Uterus (tissue), 4 donors: ENCODE results near the gene MAPKAPK3. TPM values are rescaled to one million over a fixed set of nuclear protein-coding genes. Genes with fewer than 3 reads are reported as not detected.

Experiments
- DNase-seq, 2 donors: peaks; one replicate each; pipeline ENCODE4 v3.0.0-alpha.2; 2019 to 2020
- H3K27ac ChIP-seq, 2 donors: fragments of 200-600 bp; sonication (generic); 1 replicate in 1 of 2; 2 replicates in 1 of 2; pipeline ENCODE4 v1.5.1; 2016 to 2018
- H3K27me3 ChIP-seq, 2 donors: fragments of 200-600 bp; sonication (generic); one replicate each; pipeline ENCODE4 v1.5.1; 2018 to 2019; ENCODE audit warnings: control low read depth in 1 of 2
- H3K36me3 ChIP-seq, 2 donors: fragments of 200-600 bp; sonication (generic); one replicate each; pipeline ENCODE4 v1.5.1; 2019; ENCODE audit warnings: control low read depth in 1 of 2
- H3K4me1 ChIP-seq, 2 donors: fragments of 200-600 bp; sonication (generic); one replicate each; pipeline ENCODE4 v1.5.1; 2018 to 2019; ENCODE audit warnings: control low read depth in 1 of 2
- H3K4me3 ChIP-seq, 2 donors: fragments of 200-600 bp; sonication (generic); 1 replicate in 1 of 2; 2 replicates in 1 of 2; pipeline ENCODE4 v1.5.1; 2018 to 2019; ENCODE audit warnings: mild to moderate bottlenecking in 1 of 2
- H3K9me3 ChIP-seq, 2 donors: fragments of 200-600 bp; sonication (generic); one replicate each; pipeline ENCODE4 v1.5.1; 2019; ENCODE audit warnings: control low read depth in 1 of 2
- CTCF ChIP-seq, 4 experiments: fragments of 200-600 bp in 2 of 4; fragments of 450-650 bp in 2 of 4; sonication (generic) in 2 of 4; IDR thresholded peaks; one replicate each; pipeline ENCODE4 v1.5.1; 2016 to 2019; ENCODE audit warnings: antibody characterized with exemption in 4 of 4, mild to moderate bottlenecking in 2 of 4, moderate library complexity in 1 of 4
- POLR2A ChIP-seq, 2 donors: fragments of 450-650 bp; IDR thresholded peaks; one replicate each; pipeline ENCODE4 v1.6.1; 2016; ENCODE audit warnings: antibody characterized with exemption in 2 of 2, mild to moderate bottlenecking in 1 of 2, moderate library complexity in 1 of 2
- intact Hi-C: fragments of 100-400 bp; cut with DNase I; formaldehyde crosslinking; loops from one replicate; pipeline ENCODE4 v1.15.1; 2023; ENCODE audit warnings: low total_unique reads
- total RNA-seq, 4 donors: library from RNA; depleted of rRNA in 3 of 4; stranded (reverse); fragments of >200 nt in 3 of 4; gene quantifications; one replicate each; pipeline versions ENCODE4 v1.1.0 to v1.2.4, GENCODE V29; 2014 to 2023
- donor health status: DM: yes; HTN: yes; CAD: no.

The MAPKAPK3 gene
- total RNA-seq, 4 donors from 2014 or later = 22.0 to 39.1 (median 29.0) TPM

- no peak for DNase-seq
- Histone ChIP-seq H3K27me3 (no peaks in the 10 kb centered on the region), H3K27ac (no peak overlapping the region), H3K4me1 (peaks cover 0 to 1% of the 10 kb centered on the region in 2 donors), H3K36me3 (no peaks in the 10 kb centered on the region), H3K9me3 (no peaks in the 10 kb centered on the region), H3K4me3 (no peak overlapping the region)
- intact Hi-C loops = no loop called here
- TF ChIP-seq CTCF (IDR thresholded peaks at IDR 0.05) (no peak), POLR2A (IDR thresholded peaks at IDR 0.05) (no peak)
Measured at GRCh38 chr3:50575372-50575771, 41.6 kb upstream of the MAPKAPK3 start.

GRCh38 chr3:50577348-50577747, 39.6 kb upstream of the MAPKAPK3 start:
- Histone ChIP-seq H3K4me1 (no peaks in the 10 kb centered on the region), H3K9me3 (no peaks in the 10 kb centered on the region), H3K36me3 (no peaks in the 10 kb centered on the region), H3K4me3 (no peak overlapping the region), H3K27me3 (no peaks in the 10 kb centered on the region), H3K27ac (no peak overlapping the region)
- TF ChIP-seq CTCF (IDR thresholded peaks at IDR 0.05) = no peak
- no peak for TF ChIP-seq POLR2A (IDR thresholded peaks at IDR 0.05)
- intact Hi-C loops = no loop called here
- DNase-seq = no peak

- Histone ChIP-seq H3K27me3 (no peaks in the 10 kb centered on the region), H3K4me1 (no peaks in the 10 kb centered on the region), H3K4me3 (no peak overlapping the region), H3K27ac (no peak overlapping the region), H3K36me3 (no peaks in the 10 kb centered on the region), H3K9me3 (no peaks in the 10 kb centered on the region)
- no peak for TF ChIP-seq POLR2A (IDR thresholded peaks at IDR 0.05)
- TF ChIP-seq CTCF (IDR thresholded peaks at IDR 0.05) = peak in 1 of 4 experiments; percentile 8
- intact Hi-C loops = no loop called here
- DNase-seq = no peak
Measured at GRCh38 chr3:50580683-50581458, 36.1 kb upstream of the MAPKAPK3 start.

GRCh38 chr3:50581459-50581842, 35.5 kb upstream of the MAPKAPK3 start:
- H3K27me3 ChIP-seq = no peaks in the 10 kb centered on the region
- TF ChIP-seq POLR2A (IDR thresholded peaks at IDR 0.05) (no peak), CTCF (IDR thresholded peaks at IDR 0.05) (no peak)
- H3K4me3 ChIP-seq = no peak overlapping the region
- DNase-seq = no peak
- no peaks in the 10 kb centered on the region for H3K4me1 ChIP-seq
- intact Hi-C loops = no loop called here
- no peaks in the 10 kb centered on the region for H3K36me3 ChIP-seq
- no peaks in the 10 kb centered on the region for H3K9me3 ChIP-seq
- no peak overlapping the region for H3K27ac ChIP-seq

GRCh38 chr3:50582083-50582482, 34.9 kb upstream of the MAPKAPK3 start:
- Histone ChIP-seq H3K27me3 (no peaks in the 10 kb centered on the region), H3K4me3 (no peak overlapping the region), H3K9me3 (no peaks in the 10 kb centered on the region), H3K36me3 (no peaks in the 10 kb centered on the region), H3K4me1 (no peaks in the 10 kb centered on the region), H3K27ac (no peak overlapping the region)
- no peak for TF ChIP-seq CTCF (IDR thresholded peaks at IDR 0.05)
- no peak for DNase-seq
- intact Hi-C loops = no loop called here
